GM12878 (cell line): ENCODE results near the gene MYCBP. TPM values are rescaled to one million over a fixed set of nuclear protein-coding genes. Genes with fewer than 3 reads are reported as not detected.

Experiments used
- KAT2A ChIP-seq: conservative IDR thresholded peaks from 2 replicates; pipeline ENCODE4 v1.6.1; 2011; ENCODE audit warnings: low read depth, low read length; ENCODE audit not compliant: control insufficient read depth
- NFIC ChIP-seq: IDR thresholded peaks from 2 replicates; pipeline ENCODE4 v1.6.1; 2012; ENCODE audit warnings: low read depth, mild to moderate bottlenecking, inconsistent platforms, low read length, moderate library complexity
- SIX5 ChIP-seq: IDR thresholded peaks from 2 replicates; pipeline ENCODE4 v1.6.1; 2011; ENCODE audit warnings: mild to moderate bottlenecking, low read depth, low read length, moderate library complexity; ENCODE audit not compliant: severe bottlenecking
- polyA plus RNA-seq, 11 experiments: library from polyadenylated mRNA; depleted of rRNA in 4 of 11; unstranded in 6 of 11; stranded (reverse) in 5 of 11; fragments of >200 nt; fragmentation: Nextera tagmentation in 4 of 11; fragmentation: Illumina TruSeq in 1 of 11; extraction: Ambion mirVana in 4 of 11; extraction: Trizol in 1 of 11; gene quantifications; 1 replicate in 1 of 11; 2 replicates in 10 of 11; pipeline versions ENCODE4 v1.2.1 to v1.2.3, GENCODE V29; 2011 to 2016; ENCODE audit warnings: inconsistent platforms in 2 of 11, missing spikeins in 2 of 11, low read depth in 1 of 11
- total RNA-seq, 4 experiments: library from RNA; depleted of rRNA in 3 of 4; stranded (reverse); fragments of >200 nt in 3 of 4; fragmentation: Illumina TruSeq in 1 of 4; extraction: Trizol in 1 of 4; gene quantifications; 2 replicates each; pipeline versions ENCODE4 v1.2.1 to v1.2.3, GENCODE V29; 2013 to 2021
- TF ChIP-seq, protein P1 (sequence below): fragments of 450-650 bp; formaldehyde crosslinking; IDR thresholded peaks from 2 replicates; pipeline ENCODE4 v1.5.0; 2022; ENCODE audit warnings: mild to moderate bottlenecking, missing genetic modification characterization
- TF ChIP-seq, protein P2 (sequence below): IDR thresholded peaks from 2 replicates; pipeline ENCODE4 v1.6.1; 2012; ENCODE audit warnings: low read depth, low read length, improper control_type of control experiment
- TF ChIP-seq, protein P3 (sequence below): fragments of 450-650 bp; IDR thresholded peaks from 2 replicates; pipeline ENCODE4 v1.6.1; 2017; ENCODE audit warnings: mild to moderate bottlenecking

Gene MYCBP
- total and polyA plus RNA-seq, 10 of the 15 experiments (the other 5 are each of a cell fraction or from before 2014, with no cell fraction given) = 26.1 to 210 (median 43.1) TPM

DNA sequence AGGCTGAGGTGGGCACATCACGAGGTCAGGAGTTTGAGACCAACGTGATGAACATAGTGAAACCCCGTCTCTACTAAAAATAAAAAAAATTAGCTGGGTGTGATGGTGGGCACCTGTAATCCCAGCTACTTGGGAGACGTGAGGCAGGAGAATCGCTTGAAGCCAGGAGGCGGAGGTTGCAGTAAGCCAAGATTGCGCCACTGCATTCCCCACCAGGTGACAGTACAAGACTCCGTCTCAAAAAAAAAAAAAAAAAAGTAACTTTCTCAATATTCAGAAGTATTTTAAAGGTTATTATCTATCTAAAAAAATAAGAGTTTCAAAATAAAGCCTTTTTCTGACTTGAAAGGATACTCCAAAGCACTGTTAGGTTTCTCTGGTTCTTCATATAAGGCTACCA is 5.9 kb downstream of the MYCBP start (continued):
- TF ChIP-seq, protein P1, sequence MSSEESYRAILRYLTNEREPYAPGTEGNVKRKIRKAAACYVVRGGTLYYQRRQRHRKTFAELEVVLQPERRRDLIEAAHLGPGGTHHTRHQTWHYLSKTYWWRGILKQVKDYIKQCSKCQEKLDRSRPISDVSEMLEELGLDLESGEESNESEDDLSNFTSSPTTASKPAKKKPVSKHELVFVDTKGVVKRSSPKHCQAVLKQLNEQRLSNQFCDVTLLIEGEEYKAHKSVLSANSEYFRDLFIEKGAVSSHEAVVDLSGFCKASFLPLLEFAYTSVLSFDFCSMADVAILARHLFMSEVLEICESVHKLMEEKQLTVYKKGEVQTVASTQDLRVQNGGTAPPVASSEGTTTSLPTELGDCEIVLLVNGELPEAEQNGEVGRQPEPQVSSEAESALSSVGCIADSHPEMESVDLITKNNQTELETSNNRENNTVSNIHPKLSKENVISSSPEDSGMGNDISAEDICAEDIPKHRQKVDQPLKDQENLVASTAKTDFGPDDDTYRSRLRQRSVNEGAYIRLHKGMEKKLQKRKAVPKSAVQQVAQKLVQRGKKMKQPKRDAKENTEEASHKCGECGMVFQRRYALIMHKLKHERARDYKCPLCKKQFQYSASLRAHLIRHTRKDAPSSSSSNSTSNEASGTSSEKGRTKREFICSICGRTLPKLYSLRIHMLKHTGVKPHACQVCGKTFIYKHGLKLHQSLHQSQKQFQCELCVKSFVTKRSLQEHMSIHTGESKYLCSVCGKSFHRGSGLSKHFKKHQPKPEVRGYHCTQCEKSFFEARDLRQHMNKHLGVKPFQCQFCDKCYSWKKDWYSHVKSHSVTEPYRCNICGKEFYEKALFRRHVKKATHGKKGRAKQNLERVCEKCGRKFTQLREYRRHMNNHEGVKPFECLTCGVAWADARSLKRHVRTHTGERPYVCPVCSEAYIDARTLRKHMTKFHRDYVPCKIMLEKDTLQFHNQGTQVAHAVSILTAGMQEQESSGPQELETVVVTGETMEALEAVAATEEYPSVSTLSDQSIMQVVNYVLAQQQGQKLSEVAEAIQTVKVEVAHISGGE (CRISPR knock-in tag) = no peak
- TF ChIP-seq KAT2A (no peak), NFIC (no peak), SIX5 (no peak)
- TF ChIP-seq, protein P2, sequence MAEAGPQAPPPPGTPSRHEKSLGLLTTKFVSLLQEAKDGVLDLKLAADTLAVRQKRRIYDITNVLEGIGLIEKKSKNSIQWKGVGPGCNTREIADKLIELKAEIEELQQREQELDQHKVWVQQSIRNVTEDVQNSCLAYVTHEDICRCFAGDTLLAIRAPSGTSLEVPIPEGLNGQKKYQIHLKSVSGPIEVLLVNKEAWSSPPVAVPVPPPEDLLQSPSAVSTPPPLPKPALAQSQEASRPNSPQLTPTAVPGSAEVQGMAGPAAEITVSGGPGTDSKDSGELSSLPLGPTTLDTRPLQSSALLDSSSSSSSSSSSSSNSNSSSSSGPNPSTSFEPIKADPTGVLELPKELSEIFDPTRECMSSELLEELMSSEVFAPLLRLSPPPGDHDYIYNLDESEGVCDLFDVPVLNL = no peak
- TF ChIP-seq, protein P3, sequence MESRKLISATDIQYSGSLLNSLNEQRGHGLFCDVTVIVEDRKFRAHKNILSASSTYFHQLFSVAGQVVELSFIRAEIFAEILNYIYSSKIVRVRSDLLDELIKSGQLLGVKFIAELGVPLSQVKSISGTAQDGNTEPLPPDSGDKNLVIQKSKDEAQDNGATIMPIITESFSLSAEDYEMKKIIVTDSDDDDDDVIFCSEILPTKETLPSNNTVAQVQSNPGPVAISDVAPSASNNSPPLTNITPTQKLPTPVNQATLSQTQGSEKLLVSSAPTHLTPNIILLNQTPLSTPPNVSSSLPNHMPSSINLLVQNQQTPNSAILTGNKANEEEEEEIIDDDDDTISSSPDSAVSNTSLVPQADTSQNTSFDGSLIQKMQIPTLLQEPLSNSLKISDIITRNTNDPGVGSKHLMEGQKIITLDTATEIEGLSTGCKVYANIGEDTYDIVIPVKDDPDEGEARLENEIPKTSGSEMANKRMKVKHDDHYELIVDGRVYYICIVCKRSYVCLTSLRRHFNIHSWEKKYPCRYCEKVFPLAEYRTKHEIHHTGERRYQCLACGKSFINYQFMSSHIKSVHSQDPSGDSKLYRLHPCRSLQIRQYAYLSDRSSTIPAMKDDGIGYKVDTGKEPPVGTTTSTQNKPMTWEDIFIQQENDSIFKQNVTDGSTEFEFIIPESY = no peak
